Pulmonary artery endothelial cell (primary cell): ENCODE results near the gene ODF2. TPM values are rescaled to one million over a fixed set of nuclear protein-coding genes. Genes with fewer than 3 reads are reported as not detected.
"Not testable (repeated sequence)": the region's sequence is repeated elsewhere in the genome, so short reads cannot be mapped to it uniquely, and the experiment has no call there.

Source experiments
- DNase-seq: peaks from one replicate; pipeline ENCODE4 v3.0.0-alpha.2; 2011; ENCODE audit warnings: low read depth, low spot score
- total RNA-seq: library from RNA; depleted of rRNA; stranded (reverse); fragments of >200 nt; gene quantifications from 2 replicates; pipeline ENCODE4 v1.2.3, GENCODE V29; 2014

Gene ODF2
- total RNA-seq, result 32.8 and 56.2 TPM in 2 replicates

GRCh38 chr9:128455849-128456612 lies at the start of gene ODF2:
TSS of gene ODF2 (plus strand) at chr9:128456006. CDS start at chr9:128456092, 86 bp downstream.
- peak; percentile 81 for DNase-seq

DNA sequence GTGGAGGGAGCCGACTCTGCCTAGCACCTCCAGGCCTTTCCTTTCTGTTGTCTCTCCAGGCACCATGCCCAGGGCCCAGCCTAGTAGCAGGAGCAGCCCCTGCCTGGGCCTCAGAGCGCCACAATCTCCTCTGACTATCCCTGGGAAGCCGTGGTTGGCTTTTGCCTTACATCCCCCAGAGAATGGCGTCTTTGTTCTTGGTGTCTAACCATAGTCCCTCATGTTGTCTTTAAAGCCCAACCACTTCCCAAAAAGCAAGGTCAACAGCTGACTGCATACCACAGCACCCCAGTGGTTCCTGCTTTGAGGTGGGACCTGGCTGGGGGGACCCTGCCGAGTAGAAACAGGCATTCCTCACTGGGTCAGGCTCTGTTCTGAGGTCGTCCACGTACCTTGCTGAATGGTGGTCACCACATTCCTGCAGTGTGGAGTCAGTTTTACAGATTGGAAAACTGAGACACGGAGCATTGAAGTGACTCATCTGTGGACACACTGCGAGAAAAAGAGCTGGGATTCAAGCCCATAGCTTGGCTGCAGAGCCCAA lies 48.9 kb upstream of the ODF2 start:
- DNase-seq, result no peak

- DNase-seq, result no peak
These were observed 46.8 kb upstream of the ODF2 start for GRCh38 chr9:128408963-128409431.

GRCh38 chr9:128409450-128409849 lies 46.4 kb upstream of the ODF2 start:
- DNase-seq, result no peak

DNA sequence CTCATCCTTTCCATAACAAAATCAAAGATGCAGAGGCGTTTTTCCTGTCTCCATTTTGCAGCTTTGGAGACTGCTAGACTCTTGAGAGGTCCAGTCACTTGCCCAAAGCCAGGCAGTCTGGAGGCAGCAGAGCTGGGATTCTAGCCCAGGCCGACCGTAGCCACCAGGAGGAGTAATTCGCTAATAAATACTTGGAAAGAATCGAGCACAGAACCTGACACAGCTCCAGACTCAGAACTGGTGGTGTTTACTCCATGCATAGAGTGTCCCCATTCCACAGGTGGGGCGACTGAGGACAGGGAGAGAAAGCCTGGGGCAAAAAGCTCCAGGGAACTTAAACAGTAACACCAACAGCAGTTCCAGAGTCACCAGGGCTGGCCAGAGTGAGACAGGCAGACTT lies 45.8 kb upstream of the ODF2 start:
- no peak for DNase-seq

GRCh38 chr9:128411364-128412119 lies 44.3 kb upstream of the ODF2 start:
- DNase-seq, result no peak

- no peak for DNase-seq
These were observed 43.6 kb upstream of the ODF2 start for GRCh38 chr9:128412120-128412790.

- not testable (repeated sequence) for DNase-seq
These were observed 42.1 kb upstream of the ODF2 start for GRCh38 chr9:128413728-128414127.

GRCh38 chr9:128414461-128414860 lies 41.3 kb upstream of the ODF2 start:
- no peak for DNase-seq

GRCh38 chr9:128415281-128415680 lies 40.5 kb upstream of the ODF2 start:
- DNase-seq, result no peak

GRCh38 chr9:128416014-128416413 lies 39.8 kb upstream of the ODF2 start:
- DNase-seq, result no peak

- no peak for DNase-seq
These were observed 39.3 kb upstream of the ODF2 start for GRCh38 chr9:128416432-128417019.

DNA sequence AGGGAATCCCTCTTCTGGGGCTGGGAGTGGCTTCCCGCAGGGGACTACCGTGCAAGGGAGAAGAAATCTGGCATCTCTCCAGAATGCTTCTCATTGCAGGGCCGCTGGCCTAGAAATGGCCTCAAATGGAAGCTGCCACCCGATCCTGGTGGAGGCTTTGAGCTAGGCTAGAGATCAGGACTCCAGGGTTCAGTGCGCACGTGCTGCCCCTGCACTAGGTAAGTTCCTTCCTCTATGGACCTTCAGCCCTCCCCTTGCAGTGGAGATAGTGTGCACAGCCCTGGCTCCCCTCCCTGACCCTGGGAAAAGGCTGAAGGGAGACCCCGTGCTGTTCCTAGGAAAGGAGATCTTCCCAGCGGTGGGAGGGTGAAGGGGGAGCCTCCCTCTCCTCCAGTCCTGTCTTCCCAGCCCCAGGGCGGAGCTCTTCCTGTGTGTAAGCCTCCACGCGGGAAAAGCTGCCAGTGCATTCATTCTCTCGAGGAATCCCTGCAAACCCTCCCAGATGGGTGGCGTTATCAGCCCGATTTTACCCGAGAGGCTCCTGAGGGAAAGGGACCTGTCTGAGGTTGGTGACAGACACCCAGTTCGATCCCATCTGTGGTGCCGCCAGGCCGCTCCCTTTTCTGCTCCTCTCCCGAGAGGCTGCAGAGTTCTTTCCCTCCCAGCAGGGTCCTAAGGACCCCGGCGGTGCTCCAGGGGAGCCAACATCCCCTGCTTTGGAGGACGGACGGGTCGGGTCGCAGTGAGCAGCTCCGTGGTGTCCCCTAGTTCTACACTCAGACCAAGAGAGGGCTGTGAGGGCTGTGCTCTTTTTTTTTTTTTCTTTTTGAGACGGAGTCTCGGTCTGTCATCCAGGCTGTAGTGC lies 36.5 kb upstream of the ODF2 start:
- DNase-seq, result no peak

GRCh38 chr9:128420060-128420650 lies 35.7 kb upstream of the ODF2 start:
- DNase-seq, result no peak

- DNase-seq, result no peak
These were observed 34.9 kb upstream of the ODF2 start, which contains the start of gene CERCAM for GRCh38 chr9:128420651-128421481. TSS of gene CERCAM (plus strand) at chr9:128420857. CDS start at chr9:128420878, 21 bp downstream.

- no peak for DNase-seq
These were observed 34.3 kb upstream of the ODF2 start for GRCh38 chr9:128421482-128421996.

GRCh38 chr9:128422022-128422782 lies 33.6 kb upstream of the ODF2 start:
- not testable (repeated sequence) for DNase-seq

GRCh38 chr9:128422783-128423150 lies 33.0 kb upstream of the ODF2 start:
- DNase-seq, result no peak
